Liver (tissue), 9 donors: ENCODE measurements around the gene RNF6. TPM values are rescaled to one million over a fixed set of nuclear protein-coding genes. Genes with fewer than 3 reads are reported as not detected.

Source experiments
- DNase-seq: peaks from one replicate; pipeline ENCODE4 v3.0.0-alpha.2; 2017; ENCODE audit warnings: low spot score
- H3K27ac ChIP-seq, 2 donors: one replicate each; pipeline ENCODE4 v1.7.0; 2013; ENCODE audit warnings: inconsistent platforms in 2 of 2, low read length in 2 of 2, control low read depth in 1 of 2, low read depth in 1 of 2, mild to moderate bottlenecking in 1 of 2
- H3K27me3 ChIP-seq, 4 donors: one replicate each; pipeline versions ENCODE4 v1.6.1 to v1.7.0; 2013; ENCODE audit warnings: low read length in 3 of 4, inconsistent platforms in 1 of 4, mild to moderate bottlenecking in 1 of 4, moderate library complexity in 1 of 4; ENCODE audit not compliant: control insufficient read depth in 4 of 4, insufficient read depth in 4 of 4
- H3K36me3 ChIP-seq, 4 donors: one replicate each; pipeline versions ENCODE4 v1.6.1 to v1.7.0; 2013; ENCODE audit warnings: low read length in 3 of 4, mild to moderate bottlenecking in 3 of 4, low read depth in 1 of 4, moderate library complexity in 1 of 4; ENCODE audit not compliant: control insufficient read depth in 4 of 4, insufficient read depth in 3 of 4
- H3K4me1 ChIP-seq, 4 donors: one replicate each; pipeline versions ENCODE4 v1.6.1 to v1.7.0; 2013; ENCODE audit warnings: low read length in 3 of 4, mild to moderate bottlenecking in 3 of 4, moderate library complexity in 1 of 4; ENCODE audit not compliant: control insufficient read depth in 4 of 4, insufficient read depth in 4 of 4
- H3K4me3 ChIP-seq, 3 donors: one replicate each; pipeline versions ENCODE4 v1.6.1 to v1.7.0; 2013; ENCODE audit warnings: low read length in 3 of 3, control low read depth in 1 of 3, low read depth in 1 of 3, mild to moderate bottlenecking in 1 of 3
- H3K9ac ChIP-seq, 2 donors: one replicate each; pipeline ENCODE4 v1.7.0; 2013; ENCODE audit warnings: low read length in 2 of 2, mild to moderate bottlenecking in 2 of 2, moderate library complexity in 2 of 2, control low read depth in 1 of 2, low read depth in 1 of 2
- H3K9me3 ChIP-seq, 4 donors: one replicate each; pipeline versions ENCODE4 v1.6.1 to v1.7.0; 2013; ENCODE audit warnings: low read length in 3 of 4; ENCODE audit not compliant: control insufficient read depth in 4 of 4
- ATF3 ChIP-seq: IDR thresholded peaks from 2 replicates; pipeline ENCODE4 v1.6.1; 2016; ENCODE audit warnings: antibody characterized with exemption
- EGR1 ChIP-seq, 2 donors: IDR thresholded peaks; 2 replicates each; pipeline ENCODE4 v1.6.1; 2016 to 2018; ENCODE audit warnings: antibody characterized with exemption in 2 of 2, low read depth in 2 of 2
- GABPA ChIP-seq, 2 donors: IDR thresholded peaks in 1 of 2; conservative IDR thresholded peaks in 1 of 2; 2 replicates each; pipeline ENCODE4 v1.6.1; 2016; ENCODE audit warnings: antibody characterized with exemption in 2 of 2, mild to moderate bottlenecking in 1 of 2, moderate library complexity in 1 of 2
- HNF4A ChIP-seq, 2 donors: conservative IDR thresholded peaks; 2 replicates each; pipeline ENCODE4 v1.6.1; 2016; ENCODE audit warnings: antibody characterized with exemption in 2 of 2, mild to moderate bottlenecking in 2 of 2
- HNF4G ChIP-seq: IDR thresholded peaks from 2 replicates; pipeline ENCODE4 v1.6.1; 2016; ENCODE audit warnings: antibody characterized with exemption
- JUND ChIP-seq, 2 donors: IDR thresholded peaks; 2 replicates each; pipeline ENCODE4 v1.6.1; 2016; ENCODE audit warnings: antibody characterized with exemption in 2 of 2
- MAX ChIP-seq: IDR thresholded peaks from 2 replicates; pipeline ENCODE4 v1.6.1; 2016; ENCODE audit warnings: antibody characterized with exemption
- NR2F2 ChIP-seq: IDR thresholded peaks from 2 replicates; pipeline ENCODE4 v1.6.1; 2016; ENCODE audit warnings: antibody characterized with exemption
- RAD21 ChIP-seq, 2 donors: IDR thresholded peaks; 2 replicates each; pipeline ENCODE4 v1.6.1; 2016; ENCODE audit warnings: antibody characterized with exemption in 2 of 2, mild to moderate bottlenecking in 2 of 2
- RXRA ChIP-seq, 2 donors: IDR thresholded peaks; 2 replicates each; pipeline ENCODE4 v1.6.1; 2017 to 2018; ENCODE audit warnings: antibody characterized with exemption in 2 of 2, mild to moderate bottlenecking in 1 of 2
- SP1 ChIP-seq: IDR thresholded peaks from 2 replicates; pipeline ENCODE4 v1.6.1; 2018; ENCODE audit warnings: antibody characterized with exemption, mild to moderate bottlenecking
- TAF1 ChIP-seq: conservative IDR thresholded peaks from 2 replicates; pipeline ENCODE4 v1.6.1; 2016; ENCODE audit warnings: antibody characterized with exemption, mild to moderate bottlenecking
- YY1 ChIP-seq: IDR thresholded peaks from 2 replicates; pipeline ENCODE4 v1.6.1; 2016; ENCODE audit warnings: antibody characterized with exemption, mild to moderate bottlenecking
- WGBS: extraction: QIAGEN DNeasy Blood & Tissue Kit; methylation state at CpG from one replicate; pipeline ENCODE4 v1.1.7; 2013; 5-methylcytosine and 5-hydroxymethylcytosine counted together
- polyA plus RNA-seq, 2 donors: library from polyadenylated mRNA; stranded (reverse) in 1 of 2; unstranded in 1 of 2; fragments of 200-250 nt in 1 of 2; fragments of >200 nt in 1 of 2; fragmentation: Nextera tagmentation in 1 of 2; extraction: Ambion mirVana in 1 of 2; gene quantifications; one replicate each; pipeline versions ENCODE4 v1.2.1 to v1.2.3, GENCODE V29; 2013 to 2015
- total RNA-seq, 2 donors: library from RNA; depleted of rRNA; stranded (reverse); fragments of >200 nt; gene quantifications; one replicate each; pipeline ENCODE4 v1.2.3, GENCODE V29; 2014
- TF ChIP-seq, protein P1 (sequence below): fragments of 150-350 bp; IDR thresholded peaks from 2 replicates; pipeline ENCODE4 v1.5.1; 2017; ENCODE audit warnings: improper control_type of control experiment, low read depth, low read length; ENCODE audit not compliant: missing input control
- TF ChIP-seq, protein P2 (sequence below): IDR thresholded peaks from 2 replicates; pipeline ENCODE4 v1.6.1; 2016; ENCODE audit warnings: antibody characterized with exemption, mild to moderate bottlenecking
- donor health status: healthy.
- donor health status: healthy.
- donor health status: healthy.
- donor health status: healthy.
- donor health status: healthy.

Gene RNF6
- total and polyA plus RNA-seq, 4 donors, result 8.1 to 21.9 (median 14.8) TPM

DNA sequence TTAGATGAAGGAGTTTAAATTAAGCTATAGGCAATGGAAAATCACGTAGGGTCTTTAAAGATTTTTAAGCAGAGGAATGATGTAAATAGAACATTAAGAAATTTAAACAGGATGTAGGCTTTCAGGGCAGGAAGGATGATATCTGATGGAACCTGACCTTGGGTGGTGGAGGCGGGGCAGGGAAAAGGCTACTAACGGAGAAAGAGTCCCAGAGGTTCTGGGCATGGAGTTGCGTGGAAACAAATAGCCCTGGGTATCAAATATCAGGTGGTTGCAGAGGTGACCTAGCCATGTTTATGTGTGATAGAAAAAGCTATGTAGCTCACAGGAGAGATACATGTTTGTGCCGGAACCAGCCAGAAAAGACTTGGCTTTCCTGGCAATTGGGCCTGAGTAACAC lies 24.0 kb upstream of the RNF6 start:
- H3K9ac ChIP-seq, result no peak overlapping the region
- TF ChIP-seq ATF3 (no peak), NR2F2 (peak; percentile 55), HNF4A (conservative IDR thresholded peaks at IDR 0.05) (no peak)
- H3K27me3 ChIP-seq, result no peaks in the 10 kb centered on the region
- H3K9me3 ChIP-seq, result peaks cover 0 to 3% (median 0%) of the 10 kb centered on the region in 4 donors
- H3K4me3 ChIP-seq, result no peak overlapping the region
- WGBS, result 74% methylated on average over 5 of the region's 5 CpGs
- DNase-seq, result no peak
- H3K36me3 ChIP-seq, result no peaks in the 10 kb centered on the region
- no peak overlapping the region for H3K27ac ChIP-seq
- H3K4me1 ChIP-seq, result no peaks in the 10 kb centered on the region

DNA sequence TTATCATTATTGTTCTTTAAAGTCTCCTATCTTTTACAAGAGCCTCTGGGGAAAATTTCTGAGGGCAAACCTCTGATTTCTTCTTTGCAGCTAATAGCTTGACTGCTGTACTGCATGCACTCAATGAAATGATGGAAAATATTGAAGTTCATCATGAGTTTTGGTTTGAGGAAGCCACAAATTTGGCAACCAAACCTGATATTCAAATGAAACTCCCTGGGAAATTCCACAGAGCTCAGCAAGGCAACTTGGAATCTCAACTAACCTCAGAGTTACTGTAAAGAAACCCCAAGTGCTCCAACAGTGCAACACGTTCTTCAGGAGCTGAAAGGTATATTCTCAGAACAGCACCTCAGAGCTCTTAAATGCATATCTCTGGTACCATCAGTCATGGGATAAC lies 14.2 kb upstream of the RNF6 start:
- no peaks in the 10 kb centered on the region for H3K27me3 ChIP-seq
- TF ChIP-seq TAF1 (no peak), NR2F2 (no peak), MAX (no peak), GABPA (IDR thresholded peaks at IDR 0.05 in 1 of 2, conservative IDR thresholded peaks at IDR 0.05 in 1 of 2) (no peak), SP1 (no peak), HNF4G (no peak), ATF3 (no peak), JUND (IDR thresholded peaks at IDR 0.05) (no peak), RAD21 (IDR thresholded peaks at IDR 0.05) (no peak), EGR1 (IDR thresholded peaks at IDR 0.05; ENCODE audit: low read depth in 2 of 2) (no peak), YY1 (no peak), RXRA (IDR thresholded peaks at IDR 0.05) (no peak)
- TF ChIP-seq, protein P1, sequence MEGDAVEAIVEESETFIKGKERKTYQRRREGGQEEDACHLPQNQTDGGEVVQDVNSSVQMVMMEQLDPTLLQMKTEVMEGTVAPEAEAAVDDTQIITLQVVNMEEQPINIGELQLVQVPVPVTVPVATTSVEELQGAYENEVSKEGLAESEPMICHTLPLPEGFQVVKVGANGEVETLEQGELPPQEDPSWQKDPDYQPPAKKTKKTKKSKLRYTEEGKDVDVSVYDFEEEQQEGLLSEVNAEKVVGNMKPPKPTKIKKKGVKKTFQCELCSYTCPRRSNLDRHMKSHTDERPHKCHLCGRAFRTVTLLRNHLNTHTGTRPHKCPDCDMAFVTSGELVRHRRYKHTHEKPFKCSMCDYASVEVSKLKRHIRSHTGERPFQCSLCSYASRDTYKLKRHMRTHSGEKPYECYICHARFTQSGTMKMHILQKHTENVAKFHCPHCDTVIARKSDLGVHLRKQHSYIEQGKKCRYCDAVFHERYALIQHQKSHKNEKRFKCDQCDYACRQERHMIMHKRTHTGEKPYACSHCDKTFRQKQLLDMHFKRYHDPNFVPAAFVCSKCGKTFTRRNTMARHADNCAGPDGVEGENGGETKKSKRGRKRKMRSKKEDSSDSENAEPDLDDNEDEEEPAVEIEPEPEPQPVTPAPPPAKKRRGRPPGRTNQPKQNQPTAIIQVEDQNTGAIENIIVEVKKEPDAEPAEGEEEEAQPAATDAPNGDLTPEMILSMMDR, result no peak
- TF ChIP-seq, protein P2, sequence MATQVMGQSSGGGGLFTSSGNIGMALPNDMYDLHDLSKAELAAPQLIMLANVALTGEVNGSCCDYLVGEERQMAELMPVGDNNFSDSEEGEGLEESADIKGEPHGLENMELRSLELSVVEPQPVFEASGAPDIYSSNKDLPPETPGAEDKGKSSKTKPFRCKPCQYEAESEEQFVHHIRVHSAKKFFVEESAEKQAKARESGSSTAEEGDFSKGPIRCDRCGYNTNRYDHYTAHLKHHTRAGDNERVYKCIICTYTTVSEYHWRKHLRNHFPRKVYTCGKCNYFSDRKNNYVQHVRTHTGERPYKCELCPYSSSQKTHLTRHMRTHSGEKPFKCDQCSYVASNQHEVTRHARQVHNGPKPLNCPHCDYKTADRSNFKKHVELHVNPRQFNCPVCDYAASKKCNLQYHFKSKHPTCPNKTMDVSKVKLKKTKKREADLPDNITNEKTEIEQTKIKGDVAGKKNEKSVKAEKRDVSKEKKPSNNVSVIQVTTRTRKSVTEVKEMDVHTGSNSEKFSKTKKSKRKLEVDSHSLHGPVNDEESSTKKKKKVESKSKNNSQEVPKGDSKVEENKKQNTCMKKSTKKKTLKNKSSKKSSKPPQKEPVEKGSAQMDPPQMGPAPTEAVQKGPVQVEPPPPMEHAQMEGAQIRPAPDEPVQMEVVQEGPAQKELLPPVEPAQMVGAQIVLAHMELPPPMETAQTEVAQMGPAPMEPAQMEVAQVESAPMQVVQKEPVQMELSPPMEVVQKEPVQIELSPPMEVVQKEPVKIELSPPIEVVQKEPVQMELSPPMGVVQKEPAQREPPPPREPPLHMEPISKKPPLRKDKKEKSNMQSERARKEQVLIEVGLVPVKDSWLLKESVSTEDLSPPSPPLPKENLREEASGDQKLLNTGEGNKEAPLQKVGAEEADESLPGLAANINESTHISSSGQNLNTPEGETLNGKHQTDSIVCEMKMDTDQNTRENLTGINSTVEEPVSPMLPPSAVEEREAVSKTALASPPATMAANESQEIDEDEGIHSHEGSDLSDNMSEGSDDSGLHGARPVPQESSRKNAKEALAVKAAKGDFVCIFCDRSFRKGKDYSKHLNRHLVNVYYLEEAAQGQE, result no peak
- WGBS, result 45% methylated on average over 1 of the region's 1 CpG
- H3K36me3 ChIP-seq, result no peaks in the 10 kb centered on the region
- no peak overlapping the region for H3K9ac ChIP-seq
- H3K27ac ChIP-seq, result no peak overlapping the region
- no peaks in the 10 kb centered on the region for H3K4me1 ChIP-seq
- no peak overlapping the region for H3K4me3 ChIP-seq
- DNase-seq, result no peak
- H3K9me3 ChIP-seq, result no peaks in the 10 kb centered on the region
